Activated T-cell treated with anti-CD3 and anti-CD28 coated beads for 4 hours (primary cell): ENCODE data around the gene RBMXL3.

Experiments
- DNase-seq: peaks from one replicate; pipeline ENCODE4 v3.0.0-alpha.2; 2020

RBMXL3 gene

GRCh38 chrX:115234461-115234860 lies 45.3 kb downstream of the RBMXL3 start:
- DNase-seq: no peak

GRCh38 chrX:115236560-115236959 lies 47.4 kb downstream of the RBMXL3 start:
- no peak for DNase-seq

- DNase-seq: no peak
These were observed 47.8 kb downstream of the RBMXL3 start for GRCh38 chrX:115237056-115237455.
